Measurements from ENCODE around the gene SUMO1.

SUMO1 gene

GRCh38 chr2:202161151-202161835 is 77.1 kb downstream of the SUMO1 start:
- in situ Hi-C loops (cut with MboI; ENCODE audit: low pct_unique_long_range_greater_than_20kb, low sequenced_read_pairs): no loop called here
- peak; percentile 10 for DNase-seq

- in situ Hi-C loops (cut with MboI; ENCODE audit: low pct_unique_long_range_greater_than_20kb, low sequenced_read_pairs): no loop called here
- no peak for DNase-seq
Observed at GRCh38 chr2:202158796-202159195, 79.6 kb downstream of the SUMO1 start.

GRCh38 chr2:202157211-202157990 is 81.0 kb downstream of the SUMO1 start:
- DNase-seq: no peak
- in situ Hi-C loops (cut with MboI; ENCODE audit: low pct_unique_long_range_greater_than_20kb, low sequenced_read_pairs): no loop called here

Measured in KBM-7 (cell line).